Thyroid gland (tissue), 4 donors: ENCODE results near the gene TMPRSS7.

ENCODE experiments used
- CTCF ChIP-seq, 6 experiments: fragments of 200-600 bp in 3 of 6; fragments of 450-650 bp in 3 of 6; sonication (generic) in 3 of 6; IDR thresholded peaks; one replicate each; pipeline ENCODE4 v1.5.1; 2016 to 2019; ENCODE audit warnings: antibody characterized with exemption in 6 of 6, mild to moderate bottlenecking in 2 of 6, inconsistent platforms in 1 of 6, moderate library complexity in 1 of 6
- POLR2A ChIP-seq, 2 donors: fragments of 450-650 bp; IDR thresholded peaks; one replicate each; pipeline ENCODE4 v1.6.1; 2017; ENCODE audit warnings: antibody characterized with exemption in 2 of 2, mild to moderate bottlenecking in 2 of 2, moderate library complexity in 1 of 2

- TF ChIP-seq CTCF (IDR thresholded peaks at IDR 0.05) (no peak), POLR2A (IDR thresholded peaks at IDR 0.05) (no peak)
These were observed 24.9 kb upstream of the TMPRSS7 start for GRCh38 chr3:112009670-112010069.
